Measurements from ENCODE around the gene FNBP1. TPM values are rescaled to one million over a fixed set of nuclear protein-coding genes. Genes with fewer than 3 reads are reported as not detected.
A peak's percentile ranks its signal among the peaks of the same experiment; 100 is the strongest.

The FNBP1 gene
- total and polyA plus RNA-seq, 2 of the 13 experiments (the other 11 are each of a cell fraction or from before 2014, with no cell fraction given), result 5.4 to 19.5 TPM

DNA sequence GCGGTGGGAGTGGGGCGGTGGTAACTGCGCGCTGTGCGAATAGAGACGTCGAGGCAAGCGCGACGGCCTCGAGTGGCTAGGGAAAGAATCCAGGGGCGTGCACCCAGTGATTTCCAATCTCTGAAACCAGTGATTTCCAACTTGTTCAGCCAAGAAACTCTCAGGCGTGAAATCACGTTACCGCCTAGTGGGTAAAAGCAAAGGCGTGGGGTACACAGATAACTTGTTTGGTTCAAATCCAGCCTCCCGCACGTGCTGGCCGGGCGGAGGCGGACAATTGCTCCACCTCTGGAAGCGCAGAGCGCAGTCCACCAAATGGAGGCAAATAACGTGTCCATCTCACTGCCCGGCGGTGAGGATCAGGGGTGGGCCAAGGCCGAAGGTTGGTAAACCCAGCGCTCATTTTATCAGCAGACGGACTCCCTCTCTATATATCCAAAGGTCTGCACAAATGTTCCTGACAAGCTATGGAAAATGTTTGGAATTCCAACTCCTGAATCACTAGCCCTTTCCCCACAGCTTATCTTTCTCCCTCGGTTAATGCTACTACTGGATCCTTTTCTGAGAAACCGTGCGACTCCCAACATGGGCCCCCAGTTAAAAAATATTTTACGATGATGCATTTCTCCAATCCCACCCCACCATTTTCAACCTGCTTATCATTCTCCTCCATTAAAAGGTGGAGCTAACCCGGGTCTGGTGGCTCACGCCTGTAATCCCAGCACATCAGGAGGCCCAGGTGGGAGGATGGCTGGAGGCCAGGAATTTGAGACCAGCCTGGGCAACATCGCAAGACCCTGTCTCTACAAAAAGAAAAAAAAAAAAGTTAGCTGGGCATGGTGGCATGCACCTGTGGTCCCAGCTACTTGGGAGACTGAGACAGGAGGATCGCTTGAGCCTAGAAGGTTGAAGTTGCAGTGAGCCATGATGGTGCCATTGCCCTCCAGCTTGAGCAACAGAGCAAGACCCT, 950 bp upstream of the FNBP1 start (continued):
- TF ChIP-seq HOXA7 (CRISPR knock-in tag; IDR thresholded peaks at IDR 0.05) (no peak), ZNF274 (CRISPR knock-in tag; IDR thresholded peaks at IDR 0.05) (peak; percentile 69; the same call in 1 of the 2 replicates), ATF1 (CRISPR knock-in tag; IDR thresholded peaks at IDR 0.05) (no peak), ZNF563 (CRISPR knock-in tag; IDR thresholded peaks at IDR 0.05) (no peak; the same call in none of the 2 replicates), TBX3 (IDR thresholded peaks at IDR 0.05; ENCODE audit: borderline replicate concordance) (no peak), ZNF780A (CRISPR knock-in tag; IDR thresholded peaks at IDR 0.05) (no peak), ZNF607 (CRISPR knock-in tag; IDR thresholded peaks at IDR 0.05; ENCODE audit: borderline replicate concordance) (peak; percentile 61; the same call in 1 of the 2 replicates), ZNF878 (CRISPR knock-in tag; IDR thresholded peaks at IDR 0.05) (no peak; the same call in none of the 2 replicates), NR2F1 (CRISPR knock-in tag; IDR thresholded peaks at IDR 0.05) (no peak), ZNF747 (CRISPR knock-in tag; IDR thresholded peaks at IDR 0.05; ENCODE audit: borderline replicate concordance) (0 out of 2 replicates have a peak, but pooled peaks have one; percentile 10)
- TF ChIP-seq, protein P1, sequence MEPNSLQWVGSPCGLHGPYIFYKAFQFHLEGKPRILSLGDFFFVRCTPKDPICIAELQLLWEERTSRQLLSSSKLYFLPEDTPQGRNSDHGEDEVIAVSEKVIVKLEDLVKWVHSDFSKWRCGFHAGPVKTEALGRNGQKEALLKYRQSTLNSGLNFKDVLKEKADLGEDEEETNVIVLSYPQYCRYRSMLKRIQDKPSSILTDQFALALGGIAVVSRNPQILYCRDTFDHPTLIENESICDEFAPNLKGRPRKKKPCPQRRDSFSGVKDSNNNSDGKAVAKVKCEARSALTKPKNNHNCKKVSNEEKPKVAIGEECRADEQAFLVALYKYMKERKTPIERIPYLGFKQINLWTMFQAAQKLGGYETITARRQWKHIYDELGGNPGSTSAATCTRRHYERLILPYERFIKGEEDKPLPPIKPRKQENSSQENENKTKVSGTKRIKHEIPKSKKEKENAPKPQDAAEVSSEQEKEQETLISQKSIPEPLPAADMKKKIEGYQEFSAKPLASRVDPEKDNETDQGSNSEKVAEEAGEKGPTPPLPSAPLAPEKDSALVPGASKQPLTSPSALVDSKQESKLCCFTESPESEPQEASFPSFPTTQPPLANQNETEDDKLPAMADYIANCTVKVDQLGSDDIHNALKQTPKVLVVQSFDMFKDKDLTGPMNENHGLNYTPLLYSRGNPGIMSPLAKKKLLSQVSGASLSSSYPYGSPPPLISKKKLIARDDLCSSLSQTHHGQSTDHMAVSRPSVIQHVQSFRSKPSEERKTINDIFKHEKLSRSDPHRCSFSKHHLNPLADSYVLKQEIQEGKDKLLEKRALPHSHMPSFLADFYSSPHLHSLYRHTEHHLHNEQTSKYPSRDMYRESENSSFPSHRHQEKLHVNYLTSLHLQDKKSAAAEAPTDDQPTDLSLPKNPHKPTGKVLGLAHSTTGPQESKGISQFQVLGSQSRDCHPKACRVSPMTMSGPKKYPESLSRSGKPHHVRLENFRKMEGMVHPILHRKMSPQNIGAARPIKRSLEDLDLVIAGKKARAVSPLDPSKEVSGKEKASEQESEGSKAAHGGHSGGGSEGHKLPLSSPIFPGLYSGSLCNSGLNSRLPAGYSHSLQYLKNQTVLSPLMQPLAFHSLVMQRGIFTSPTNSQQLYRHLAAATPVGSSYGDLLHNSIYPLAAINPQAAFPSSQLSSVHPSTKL (CRISPR knock-in tag; IDR thresholded peaks at IDR 0.05), result peak; percentile 48
- TF ChIP-seq, protein P2, sequence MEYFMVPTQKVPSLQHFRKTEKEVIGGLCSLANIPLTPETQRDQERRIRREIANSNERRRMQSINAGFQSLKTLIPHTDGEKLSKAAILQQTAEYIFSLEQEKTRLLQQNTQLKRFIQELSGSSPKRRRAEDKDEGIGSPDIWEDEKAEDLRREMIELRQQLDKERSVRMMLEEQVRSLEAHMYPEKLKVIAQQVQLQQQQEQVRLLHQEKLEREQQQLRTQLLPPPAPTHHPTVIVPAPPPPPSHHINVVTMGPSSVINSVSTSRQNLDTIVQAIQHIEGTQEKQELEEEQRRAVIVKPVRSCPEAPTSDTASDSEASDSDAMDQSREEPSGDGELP (IDR thresholded peaks at IDR 0.05; ENCODE audit: borderline replicate concordance, low read depth), result no peak
- TF ChIP-seq, protein P3, sequence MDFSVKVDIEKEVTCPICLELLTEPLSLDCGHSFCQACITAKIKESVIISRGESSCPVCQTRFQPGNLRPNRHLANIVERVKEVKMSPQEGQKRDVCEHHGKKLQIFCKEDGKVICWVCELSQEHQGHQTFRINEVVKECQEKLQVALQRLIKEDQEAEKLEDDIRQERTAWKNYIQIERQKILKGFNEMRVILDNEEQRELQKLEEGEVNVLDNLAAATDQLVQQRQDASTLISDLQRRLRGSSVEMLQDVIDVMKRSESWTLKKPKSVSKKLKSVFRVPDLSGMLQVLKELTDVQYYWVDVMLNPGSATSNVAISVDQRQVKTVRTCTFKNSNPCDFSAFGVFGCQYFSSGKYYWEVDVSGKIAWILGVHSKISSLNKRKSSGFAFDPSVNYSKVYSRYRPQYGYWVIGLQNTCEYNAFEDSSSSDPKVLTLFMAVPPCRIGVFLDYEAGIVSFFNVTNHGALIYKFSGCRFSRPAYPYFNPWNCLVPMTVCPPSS (IDR thresholded peaks at IDR 0.05), result no peak
- TF ChIP-seq, protein P4, sequence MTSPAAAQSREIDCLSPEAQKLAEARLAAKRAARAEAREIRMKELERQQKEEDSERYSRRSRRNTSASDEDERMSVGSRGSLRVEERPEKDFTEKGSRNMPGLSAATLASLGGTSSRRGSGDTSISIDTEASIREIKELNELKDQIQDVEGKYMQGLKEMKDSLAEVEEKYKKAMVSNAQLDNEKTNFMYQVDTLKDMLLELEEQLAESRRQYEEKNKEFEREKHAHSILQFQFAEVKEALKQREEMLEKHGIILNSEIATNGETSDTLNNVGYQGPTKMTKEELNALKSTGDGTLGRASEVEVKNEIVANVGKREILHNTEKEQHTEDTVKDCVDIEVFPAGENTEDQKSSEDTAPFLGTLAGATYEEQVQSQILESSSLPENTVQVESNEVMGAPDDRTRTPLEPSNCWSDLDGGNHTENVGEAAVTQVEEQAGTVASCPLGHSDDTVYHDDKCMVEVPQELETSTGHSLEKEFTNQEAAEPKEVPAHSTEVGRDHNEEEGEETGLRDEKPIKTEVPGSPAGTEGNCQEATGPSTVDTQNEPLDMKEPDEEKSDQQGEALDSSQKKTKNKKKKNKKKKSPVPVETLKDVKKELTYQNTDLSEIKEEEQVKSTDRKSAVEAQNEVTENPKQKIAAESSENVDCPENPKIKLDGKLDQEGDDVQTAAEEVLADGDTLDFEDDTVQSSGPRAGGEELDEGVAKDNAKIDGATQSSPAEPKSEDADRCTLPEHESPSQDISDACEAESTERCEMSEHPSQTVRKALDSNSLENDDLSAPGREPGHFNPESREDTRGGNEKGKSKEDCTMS (CRISPR knock-in tag; conservative IDR thresholded peaks at IDR 0.05), result 0 out of 2 replicates have a peak, but pooled peaks have one; percentile 52
